ENCODE data around the gene TCF3.

TCF3 gene

GRCh38 chr19:1609103-1609396 lies 43.4 kb downstream of the TCF3 start:
- DNase-seq: peak in 1 of 4 experiments; percentile 22

- peak in 2 of 4 experiments; percentile 22 to 25 for DNase-seq
Measured at GRCh38 chr19:1608359-1609102, 43.9 kb downstream of the TCF3 start.

- no peak for DNase-seq
Measured at GRCh38 chr19:1606138-1606651, 46.2 kb downstream of the TCF3 start.

- peak; percentile 77 to 84 (median 80) for DNase-seq
Measured at GRCh38 chr19:1605236-1606137, 46.9 kb downstream of the TCF3 start, which contains the start of gene UQCR11. TSS of gene UQCR11 (minus strand) at chr19:1605462. CDS start at chr19:1605409, 53 bp downstream.

- no peak for DNase-seq
Measured at GRCh38 chr19:1602091-1602707, 50.2 kb downstream of the TCF3 start.

- no peak for DNase-seq
Measured at GRCh38 chr19:1601613-1602064, 50.8 kb downstream of the TCF3 start.

GRCh38 chr19:1599460-1599846 lies 53.0 kb downstream of the TCF3 start:
- no peak for DNase-seq

GRCh38 chr19:1598777-1599459 lies 53.5 kb downstream of the TCF3 start:
- DNase-seq: no peak

- no peak for DNase-seq
Measured at GRCh38 chr19:1593501-1593772, 59.0 kb downstream of the TCF3 start.

GRCh38 chr19:1592755-1593500 lies 59.5 kb downstream of the TCF3 start, which contains the start of gene MBD3:
TSS of gene MBD3 (minus strand) at chr19:1592865. CDS start at chr19:1592631, 234 bp downstream.
- peak; percentile 67 to 87 (median 78) for DNase-seq

GRCh38 chr19:1592024-1592754 lies 60.2 kb downstream of the TCF3 start:
- peak; percentile 60 to 81 (median 62) for DNase-seq

GRCh38 chr19:1591421-1592023 lies 60.9 kb downstream of the TCF3 start:
- no peak for DNase-seq

- DNase-seq: peak in 1 of 4 experiments; percentile 11
Measured at GRCh38 chr19:1590641-1591397, 61.6 kb downstream of the TCF3 start.

GRCh38 chr19:1587872-1588271 lies 64.5 kb downstream of the TCF3 start:
- no peak for DNase-seq

GRCh38 chr19:1585243-1585580 lies 67.2 kb downstream of the TCF3 start:
- no peak for DNase-seq

- no peak for DNase-seq
Measured at GRCh38 chr19:1584500-1585242, 67.7 kb downstream of the TCF3 start.

GRCh38 chr19:1582201-1582600 lies 70.2 kb downstream of the TCF3 start:
- no peak for DNase-seq

- no peak for DNase-seq
Measured at GRCh38 chr19:1580957-1581356, 71.5 kb downstream of the TCF3 start.

GRCh38 chr19:1580382-1580781 lies 72.0 kb downstream of the TCF3 start:
- no peak for DNase-seq

Measured in activated naive CD4-positive, alpha-beta T cell (primary cell).